ENCODE measurements around the gene HERPUD2.
A peak's percentile ranks its signal among the peaks of the same experiment; 100 is the strongest.
"Not testable (repeated sequence)": the region's sequence is repeated elsewhere in the genome, so short reads cannot be mapped to it uniquely, and the experiment has no call there.

The HERPUD2 gene

GRCh38 chr7:35599061-35599460, 95.9 kb downstream of the HERPUD2 start:
- no peak for DNase-seq

- DNase-seq = peak in 1 of 2 experiments; percentile 23
These were observed 98.9 kb downstream of the HERPUD2 start for GRCh38 chr7:35596061-35596460.

GRCh38 chr7:35593899-35594298, 101.0 kb downstream of the HERPUD2 start:
- DNase-seq = peak in 1 of 2 experiments; percentile 1

GRCh38 chr7:35588647-35589046, 106.3 kb downstream of the HERPUD2 start:
- no peak for DNase-seq

GRCh38 chr7:35584990-35585389, 109.9 kb downstream of the HERPUD2 start:
- no peak for DNase-seq

GRCh38 chr7:35584533-35584932, 110.4 kb downstream of the HERPUD2 start:
- not testable (repeated sequence) for DNase-seq

Data from SW 1271 (cell line).